ENCODE results near the gene HOXA13. TPM values are rescaled to one million over a fixed set of nuclear protein-coding genes. Genes with fewer than 3 reads are reported as not detected.

HOXA13 gene
- polyA plus RNA-seq, 1 donor (not counting 4 experiments of a cell fraction or from before 2014, with no cell fraction given) = not detected

DNA sequence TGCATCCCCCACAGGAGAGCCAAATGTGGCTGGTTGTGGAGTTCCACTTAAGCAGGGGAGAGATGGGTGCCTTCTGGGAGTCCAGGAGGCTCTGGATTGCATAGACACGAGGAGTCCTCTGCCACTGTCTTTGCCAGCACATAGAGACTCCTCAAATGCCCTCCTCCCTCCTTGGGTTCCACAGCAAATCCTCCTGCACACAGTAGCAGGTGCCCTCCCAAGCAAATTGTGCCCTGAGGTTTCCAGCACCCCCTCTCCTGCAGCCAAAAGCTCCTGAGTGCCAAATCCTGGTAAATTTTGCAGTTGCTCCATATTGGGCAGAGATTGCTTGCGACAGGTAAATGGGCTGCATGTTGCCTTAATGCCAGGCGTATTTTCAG lies 48.5 kb upstream of the HOXA13 start:
- Histone ChIP-seq H3K9ac (ENCODE audit: control insufficient read depth, extremely low read depth, insufficient read depth, low read length) (no peak overlapping the region), H3K27ac (ENCODE audit: control insufficient read depth, insufficient read depth, low read length) (no peak overlapping the region), H3K4me1 (ENCODE audit: control insufficient read depth, extremely low read depth, insufficient read depth, low read length) (peaks cover 16% of the 10 kb centered on the region), H3K4me3 (ENCODE audit: control insufficient read depth in 2 of 3, extremely low read depth in 1 of 3, insufficient read depth in 2 of 3, low read depth in 1 of 3, low read length in 3 of 3) (no peak overlapping the region), H3K4me2 (ENCODE audit: control insufficient read depth, extremely low read depth, insufficient read depth, low read depth, low read length) (peak overlapping the region; percentile 46), H4K20me1 (ENCODE audit: control insufficient read depth, extremely low read depth, insufficient read depth, low read length) (peaks cover 7% of the 10 kb centered on the region), H3K79me2 (ENCODE audit: control insufficient read depth, insufficient read depth, low read length) (no peaks in the 10 kb centered on the region), H3K9me3 (ENCODE audit: control insufficient read depth, low read depth, low read length) (no peaks in the 10 kb centered on the region), H3K36me3 (ENCODE audit: control insufficient read depth in 2 of 2, extremely low read depth in 1 of 2, insufficient read depth in 2 of 2, low read length in 2 of 2) (no peaks in the 10 kb centered on the region), H3K9me1 (ENCODE audit: control insufficient read depth, extremely low read depth, insufficient read depth, low read length) (no peaks in the 10 kb centered on the region), H2AFZ (ENCODE audit: control insufficient read depth, low read length) (no peak overlapping the region), H3K27me3 (ENCODE audit: control insufficient read depth, extremely low read depth, insufficient read depth, low read length) (peaks cover 100% of the 10 kb centered on the region)
- FAIRE-seq (no peak), DNase-seq (ENCODE audit: low read depth, low spot score) (no peak)
- dilution Hi-C loops (cut with MboI; ENCODE audit: extremely low pct_ligation_motif_present, low sequenced_read_pairs) = no loop called here
- TF ChIP-seq EZH2 (IDR thresholded peaks at IDR 0.05; ENCODE audit: low read length) = no peak
- TF ChIP-seq, protein P1, sequence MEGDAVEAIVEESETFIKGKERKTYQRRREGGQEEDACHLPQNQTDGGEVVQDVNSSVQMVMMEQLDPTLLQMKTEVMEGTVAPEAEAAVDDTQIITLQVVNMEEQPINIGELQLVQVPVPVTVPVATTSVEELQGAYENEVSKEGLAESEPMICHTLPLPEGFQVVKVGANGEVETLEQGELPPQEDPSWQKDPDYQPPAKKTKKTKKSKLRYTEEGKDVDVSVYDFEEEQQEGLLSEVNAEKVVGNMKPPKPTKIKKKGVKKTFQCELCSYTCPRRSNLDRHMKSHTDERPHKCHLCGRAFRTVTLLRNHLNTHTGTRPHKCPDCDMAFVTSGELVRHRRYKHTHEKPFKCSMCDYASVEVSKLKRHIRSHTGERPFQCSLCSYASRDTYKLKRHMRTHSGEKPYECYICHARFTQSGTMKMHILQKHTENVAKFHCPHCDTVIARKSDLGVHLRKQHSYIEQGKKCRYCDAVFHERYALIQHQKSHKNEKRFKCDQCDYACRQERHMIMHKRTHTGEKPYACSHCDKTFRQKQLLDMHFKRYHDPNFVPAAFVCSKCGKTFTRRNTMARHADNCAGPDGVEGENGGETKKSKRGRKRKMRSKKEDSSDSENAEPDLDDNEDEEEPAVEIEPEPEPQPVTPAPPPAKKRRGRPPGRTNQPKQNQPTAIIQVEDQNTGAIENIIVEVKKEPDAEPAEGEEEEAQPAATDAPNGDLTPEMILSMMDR (optimal IDR thresholded peaks at IDR 0.05 in 1 of 3, IDR thresholded peaks at IDR 0.05 in 1 of 3, conservative IDR thresholded peaks at IDR 0.05 in 1 of 3; ENCODE audit: extremely low read depth in 1 of 3, insufficient read depth in 2 of 3, low read length in 3 of 3) = no peak

DNA sequence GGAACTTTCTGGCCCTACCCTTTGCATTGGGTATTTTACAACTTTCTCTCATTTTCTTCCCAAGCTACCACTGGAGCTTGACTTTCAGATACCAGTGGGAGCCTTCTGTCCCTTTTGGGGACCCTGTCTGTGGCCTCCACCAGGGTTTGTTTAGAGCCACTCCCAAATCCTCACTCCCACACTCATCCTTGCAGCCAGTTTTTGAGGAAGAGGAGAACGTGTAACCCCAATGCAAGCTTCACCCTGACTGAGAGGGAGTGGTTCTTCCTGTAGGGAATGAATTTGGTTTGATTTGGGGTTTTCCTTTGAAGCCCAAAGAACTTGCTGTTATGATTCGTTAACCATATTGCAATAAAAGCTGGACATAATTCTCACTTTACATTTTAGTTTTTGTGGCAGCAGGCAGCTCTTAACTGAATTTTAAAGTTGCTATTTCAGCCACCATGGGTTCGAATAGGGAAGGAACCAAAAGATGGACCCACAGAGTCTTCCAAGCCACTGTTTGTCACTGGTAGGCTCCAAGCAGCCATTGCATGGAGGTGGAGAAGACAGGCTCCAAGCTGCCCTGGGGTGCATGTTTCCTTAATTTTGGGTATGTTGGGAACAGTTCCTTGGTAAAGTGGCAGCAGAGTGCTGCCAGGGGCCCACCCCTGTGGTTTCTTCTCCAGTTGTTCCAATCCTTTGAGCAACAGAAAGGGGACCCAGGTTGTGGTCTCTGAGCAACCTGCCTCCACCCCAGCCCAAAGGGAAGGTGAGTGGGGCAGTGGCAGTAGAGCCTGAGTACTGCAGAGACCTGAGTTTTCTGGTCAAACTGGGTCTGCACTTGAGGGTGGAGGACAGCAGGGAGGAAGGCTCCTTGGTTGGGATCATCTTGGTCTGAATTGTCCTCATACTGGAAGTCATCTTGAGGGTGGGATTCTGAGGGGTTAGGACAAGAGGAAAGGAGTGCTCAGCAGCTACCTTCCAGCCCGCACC lies 47.8 kb upstream of the HOXA13 start:
- Histone ChIP-seq H3K4me2 (ENCODE audit: control insufficient read depth, extremely low read depth, insufficient read depth, low read depth, low read length) (no peak overlapping the region), H3K9me1 (ENCODE audit: control insufficient read depth, extremely low read depth, insufficient read depth, low read length) (no peaks in the 10 kb centered on the region), H3K27ac (ENCODE audit: control insufficient read depth, insufficient read depth, low read length) (no peak overlapping the region), H3K9ac (ENCODE audit: control insufficient read depth, extremely low read depth, insufficient read depth, low read length) (no peak overlapping the region), H3K4me3 (ENCODE audit: control insufficient read depth in 2 of 3, extremely low read depth in 1 of 3, insufficient read depth in 2 of 3, low read depth in 1 of 3, low read length in 3 of 3) (no peak overlapping the region), H3K27me3 (ENCODE audit: control insufficient read depth, extremely low read depth, insufficient read depth, low read length) (peaks cover 100% of the 10 kb centered on the region), H3K79me2 (ENCODE audit: control insufficient read depth, insufficient read depth, low read length) (no peaks in the 10 kb centered on the region), H3K4me1 (ENCODE audit: control insufficient read depth, extremely low read depth, insufficient read depth, low read length) (peaks cover 16% of the 10 kb centered on the region), H3K36me3 (ENCODE audit: control insufficient read depth in 2 of 2, extremely low read depth in 1 of 2, insufficient read depth in 2 of 2, low read length in 2 of 2) (no peaks in the 10 kb centered on the region), H2AFZ (ENCODE audit: control insufficient read depth, low read length) (no peak overlapping the region), H3K9me3 (ENCODE audit: control insufficient read depth, low read depth, low read length) (no peaks in the 10 kb centered on the region), H4K20me1 (ENCODE audit: control insufficient read depth, extremely low read depth, insufficient read depth, low read length) (peaks cover 7% of the 10 kb centered on the region)
- dilution Hi-C loops (cut with MboI; ENCODE audit: extremely low pct_ligation_motif_present, low sequenced_read_pairs) = no loop called here
- no peak for TF ChIP-seq EZH2 (IDR thresholded peaks at IDR 0.05; ENCODE audit: low read length)
- TF ChIP-seq, protein P1 (optimal IDR thresholded peaks at IDR 0.05 in 1 of 3, IDR thresholded peaks at IDR 0.05 in 1 of 3, conservative IDR thresholded peaks at IDR 0.05 in 1 of 3; ENCODE audit: extremely low read depth in 1 of 3, insufficient read depth in 2 of 3, low read length in 3 of 3) = no peak
- FAIRE-seq (no peak), DNase-seq (ENCODE audit: low read depth, low spot score) (no peak)

All from keratinocyte (primary cell).